ENCODE results near the gene RHPN2.
A peak's percentile ranks its signal among the peaks of the same experiment; 100 is the strongest.
"Not testable (repeated sequence)": the region's sequence is repeated elsewhere in the genome, so short reads cannot be mapped to it uniquely, and the experiment has no call there.

The RHPN2 gene

GRCh38 chr19:33024398-33024797, 40.3 kb downstream of the RHPN2 start:
- Mint-ChIP-seq H3K4me3 (no peak overlapping the region), H3K27me3 (no peaks in the 10 kb centered on the region), H3K4me1 (ENCODE audit: low read depth) (no peaks in the 10 kb centered on the region), H3K36me3 (no peaks in the 10 kb centered on the region), H3K9me3 (ENCODE audit: low read depth) (no peaks in the 10 kb centered on the region), H3K27ac (no peak overlapping the region)

GRCh38 chr19:33022472-33023116, 42.1 kb downstream of the RHPN2 start:
- H3K4me3 Mint-ChIP-seq: no peak overlapping the region
- H3K27me3 Mint-ChIP-seq: no peaks in the 10 kb centered on the region
- no peaks in the 10 kb centered on the region for H3K36me3 Mint-ChIP-seq
- H3K27ac Mint-ChIP-seq: no peak overlapping the region
- no peaks in the 10 kb centered on the region for H3K4me1 Mint-ChIP-seq (ENCODE audit: low read depth)
- H3K9me3 Mint-ChIP-seq (ENCODE audit: low read depth): no peaks in the 10 kb centered on the region

- H3K27me3 Mint-ChIP-seq; H3K4me3 Mint-ChIP-seq; H3K27ac Mint-ChIP-seq; H3K36me3 Mint-ChIP-seq; H3K9me3 Mint-ChIP-seq (ENCODE audit: low read depth); H3K4me1 Mint-ChIP-seq (ENCODE audit: low read depth): not testable (repeated sequence)
Observed at GRCh38 chr19:33010891-33011290, 53.8 kb downstream of the RHPN2 start.

- H3K27me3 Mint-ChIP-seq: no peaks in the 10 kb centered on the region
- H3K4me1 Mint-ChIP-seq (ENCODE audit: low read depth): no peaks in the 10 kb centered on the region
- no peak overlapping the region for H3K27ac Mint-ChIP-seq
- H3K9me3 Mint-ChIP-seq (ENCODE audit: low read depth): no peaks in the 10 kb centered on the region
- peaks cover 2% of the 10 kb centered on the region for H3K36me3 Mint-ChIP-seq
- H3K4me3 Mint-ChIP-seq: no peak overlapping the region
Observed at GRCh38 chr19:33008738-33009137, 56.0 kb downstream of the RHPN2 start.

GRCh38 chr19:33005440-33005839, 59.2 kb downstream of the RHPN2 start:
- Mint-ChIP-seq H3K27me3 (no peaks in the 10 kb centered on the region), H3K36me3 (no peaks in the 10 kb centered on the region), H3K4me1 (ENCODE audit: low read depth) (peaks cover 6% of the 10 kb centered on the region), H3K9me3 (ENCODE audit: low read depth) (no peaks in the 10 kb centered on the region), H3K4me3 (no peak overlapping the region), H3K27ac (no peak overlapping the region)

- not testable (repeated sequence) for H3K36me3 Mint-ChIP-seq; H3K4me3 Mint-ChIP-seq; H3K27ac Mint-ChIP-seq; H3K9me3 Mint-ChIP-seq (ENCODE audit: low read depth); H3K27me3 Mint-ChIP-seq
- peaks cover 13% of the 10 kb centered on the region for H3K4me1 Mint-ChIP-seq (ENCODE audit: low read depth)
Observed at GRCh38 chr19:33003424-33004024, 61.2 kb downstream of the RHPN2 start.

- H3K27ac Mint-ChIP-seq; H3K36me3 Mint-ChIP-seq; H3K27me3 Mint-ChIP-seq; H3K4me3 Mint-ChIP-seq; H3K9me3 Mint-ChIP-seq (ENCODE audit: low read depth): not testable (repeated sequence)
- H3K4me1 Mint-ChIP-seq (ENCODE audit: low read depth): peaks cover 14% of the 10 kb centered on the region
Observed at GRCh38 chr19:33002126-33002865, 62.4 kb downstream of the RHPN2 start.

GRCh38 chr19:33000910-33001309, 63.8 kb downstream of the RHPN2 start:
- H3K9me3 Mint-ChIP-seq (ENCODE audit: low read depth): no peaks in the 10 kb centered on the region
- H3K4me1 Mint-ChIP-seq (ENCODE audit: low read depth): peaks cover 14% of the 10 kb centered on the region
- H3K27ac Mint-ChIP-seq: peak overlapping the region; percentile 73
- H3K27me3 Mint-ChIP-seq: no peaks in the 10 kb centered on the region
- H3K4me3 Mint-ChIP-seq: no peak overlapping the region
- no peaks in the 10 kb centered on the region for H3K36me3 Mint-ChIP-seq

GRCh38 chr19:33000510-33000909, 64.2 kb downstream of the RHPN2 start:
- Mint-ChIP-seq H3K4me1 (ENCODE audit: low read depth) (peaks cover 14% of the 10 kb centered on the region), H3K9me3 (ENCODE audit: low read depth) (no peaks in the 10 kb centered on the region), H3K36me3 (no peaks in the 10 kb centered on the region), H3K27me3 (no peaks in the 10 kb centered on the region), H3K27ac (peak overlapping the region; percentile 73), H3K4me3 (peak overlapping the region; percentile 48)

- Mint-ChIP-seq H3K36me3 (no peaks in the 10 kb centered on the region), H3K9me3 (ENCODE audit: low read depth) (no peaks in the 10 kb centered on the region), H3K4me3 (no peak overlapping the region), H3K27me3 (no peaks in the 10 kb centered on the region), H3K4me1 (ENCODE audit: low read depth) (peaks cover 14% of the 10 kb centered on the region), H3K27ac (no peak overlapping the region)
Observed at GRCh38 chr19:32998722-32999121, 66.0 kb downstream of the RHPN2 start.

GRCh38 chr19:32997716-32998355, 66.9 kb downstream of the RHPN2 start:
- Mint-ChIP-seq H3K36me3 (no peaks in the 10 kb centered on the region), H3K4me3 (no peak overlapping the region), H3K9me3 (ENCODE audit: low read depth) (no peaks in the 10 kb centered on the region), H3K27ac (no peak overlapping the region), H3K27me3 (no peaks in the 10 kb centered on the region), H3K4me1 (ENCODE audit: low read depth) (peaks cover 14% of the 10 kb centered on the region)

- H3K27me3 Mint-ChIP-seq; H3K27ac Mint-ChIP-seq; H3K9me3 Mint-ChIP-seq (ENCODE audit: low read depth); H3K4me3 Mint-ChIP-seq; H3K36me3 Mint-ChIP-seq: not testable (repeated sequence)
- H3K4me1 Mint-ChIP-seq (ENCODE audit: low read depth): peaks cover 14% of the 10 kb centered on the region
Observed at GRCh38 chr19:32997061-32997464, 67.6 kb downstream of the RHPN2 start.

GRCh38 chr19:32995966-32996365, 68.7 kb downstream of the RHPN2 start:
- H3K27ac Mint-ChIP-seq: not testable (repeated sequence)
- peaks cover 18% of the 10 kb centered on the region for H3K4me1 Mint-ChIP-seq (ENCODE audit: low read depth)

GRCh38 chr19:32988724-32989123, 76.0 kb downstream of the RHPN2 start:
- no peaks in the 10 kb centered on the region for H3K27me3 Mint-ChIP-seq
- H3K9me3 Mint-ChIP-seq (ENCODE audit: low read depth): no peaks in the 10 kb centered on the region
- H3K4me1 Mint-ChIP-seq (ENCODE audit: low read depth): peaks cover 4% of the 10 kb centered on the region
- no peaks in the 10 kb centered on the region for H3K36me3 Mint-ChIP-seq
- no peak overlapping the region for H3K27ac Mint-ChIP-seq
- no peak overlapping the region for H3K4me3 Mint-ChIP-seq

More at GRCh38 chr19:32995966-32996365, 68.7 kb downstream of the RHPN2 start:
- H3K27me3 Mint-ChIP-seq; H3K4me3 Mint-ChIP-seq; H3K9me3 Mint-ChIP-seq (ENCODE audit: low read depth); H3K36me3 Mint-ChIP-seq: not testable (repeated sequence)

- H3K36me3 Mint-ChIP-seq; H3K9me3 Mint-ChIP-seq (ENCODE audit: low read depth); H3K27ac Mint-ChIP-seq; H3K27me3 Mint-ChIP-seq; H3K4me3 Mint-ChIP-seq; H3K4me1 Mint-ChIP-seq (ENCODE audit: low read depth): not testable (repeated sequence)
Observed at GRCh38 chr19:32988254-32988653, 76.4 kb downstream of the RHPN2 start.
